Natural killer cell treated with Interleukin-12 subunit alpha and Interleukin-12 subunit beta and Interleukin-15 and Interleukin-18, amount 100 ng/mL, for 72 hours (primary cell): ENCODE data around the gene MLN. TPM values are rescaled to one million over a fixed set of nuclear protein-coding genes. Genes with fewer than 3 reads are reported as not detected.
A peak's percentile ranks its signal among the peaks of the same experiment; 100 is the strongest.

Source experiments
- ATAC-seq, 2 donors: fragments of 150-1000 bp; cut with Tn5 transposase in 1 of 2; sonication (Bioruptor Pico), chemical (Tn5 transposase) in 1 of 2; 2 replicates each; pipeline ENCODE4 v1.10.0; 2021
- DNase-seq: peaks from one replicate; pipeline ENCODE4 v3.0.0; 2022; ENCODE audit warnings: low spot score
- H3K27ac Mint-ChIP-seq, 2 donors: 1 replicate in 1 of 2; 2 replicates in 1 of 2; pipeline ENCODE4 v1.8.0; 2022; ENCODE audit warnings: mixed read lengths in 2 of 2, mild to moderate bottlenecking in 1 of 2, moderate library complexity in 1 of 2
- H3K27me3 Mint-ChIP-seq, 2 donors: 1 replicate in 1 of 2; 2 replicates in 1 of 2; pipeline ENCODE4 v1.8.0; 2022; ENCODE audit warnings: mixed read lengths in 2 of 2
- H3K36me3 Mint-ChIP-seq: one replicate; pipeline ENCODE4 v1.8.0; 2022; ENCODE audit warnings: mixed read lengths
- H3K4me1 Mint-ChIP-seq, 2 donors: 1 replicate in 1 of 2; 2 replicates in 1 of 2; pipeline ENCODE4 v1.8.0; 2022; ENCODE audit warnings: low read depth in 2 of 2, mixed read lengths in 2 of 2, mild to moderate bottlenecking in 1 of 2
- H3K4me3 Mint-ChIP-seq: one replicate; pipeline ENCODE4 v1.8.0; 2022; ENCODE audit warnings: mixed read lengths
- H3K9me3 Mint-ChIP-seq: 2 replicates; pipeline ENCODE4 v1.8.0; 2022; ENCODE audit warnings: mixed read lengths
- total RNA-seq, 2 donors: library from RNA; stranded (reverse); gene quantifications; one replicate each; pipeline ENCODE4 v1.2.3, GENCODE V29; 2022

Gene MLN
- not detected for total RNA-seq

- ATAC-seq (no peak), DNase-seq (no peak)
- Mint-ChIP-seq H3K9me3 (no peaks in the 10 kb centered on the region), H3K36me3 (no peaks in the 10 kb centered on the region), H3K4me3 (no peak within 1 kb of the TSS), H3K4me1 (peaks cover 15 to 18% of the 10 kb centered on the region in 2 donors), H3K27me3 (peaks cover 37 to 39% of the 10 kb centered on the region in 2 donors), H3K27ac (no peak within 1 kb of the TSS)
Measured at GRCh38 chr6:33803571-33804053, at the start of gene MLN. Gene MLN (minus strand): TSS chr6:33804003. CDS start chr6:33801163, 2,840 bp downstream.

- H3K27me3 Mint-ChIP-seq: peaks cover 34 to 51% of the 10 kb centered on the region in 2 donors
- DNase-seq (no peak), ATAC-seq (no peak)
- no peaks in the 10 kb centered on the region for H3K9me3 Mint-ChIP-seq
- H3K27ac Mint-ChIP-seq: no peak overlapping the region
- H3K4me1 Mint-ChIP-seq: peaks cover 21 to 31% of the 10 kb centered on the region in 2 donors
- H3K36me3 Mint-ChIP-seq: no peaks in the 10 kb centered on the region
- no peak overlapping the region for H3K4me3 Mint-ChIP-seq
Measured at GRCh38 chr6:33853026-33853425, 49.2 kb upstream of the MLN start.

GRCh38 chr6:33851959-33852358 lies 48.2 kb upstream of the MLN start:
- ATAC-seq (no peak), DNase-seq (no peak)
- Mint-ChIP-seq H3K27me3 (peaks cover 34 to 47% of the 10 kb centered on the region in 2 donors), H3K9me3 (no peaks in the 10 kb centered on the region), H3K27ac (no peak overlapping the region), H3K4me3 (no peak overlapping the region), H3K36me3 (no peaks in the 10 kb centered on the region), H3K4me1 (peaks cover 15 to 22% of the 10 kb centered on the region in 2 donors)

- Mint-ChIP-seq H3K27ac (no peak overlapping the region), H3K4me3 (no peak overlapping the region), H3K27me3 (peaks cover 42 to 53% of the 10 kb centered on the region in 2 donors), H3K9me3 (no peaks in the 10 kb centered on the region), H3K36me3 (no peaks in the 10 kb centered on the region), H3K4me1 (peaks cover 12 to 14% of the 10 kb centered on the region in 2 donors)
- DNase-seq (no peak), ATAC-seq (no peak)
Measured at GRCh38 chr6:33850869-33851541, 47.2 kb upstream of the MLN start.

GRCh38 chr6:33850296-33850695 lies 46.5 kb upstream of the MLN start:
- ATAC-seq (no peak), DNase-seq (no peak)
- H3K27ac Mint-ChIP-seq: no peak overlapping the region
- H3K4me1 Mint-ChIP-seq: peaks cover 8 to 11% of the 10 kb centered on the region in 2 donors
- no peaks in the 10 kb centered on the region for H3K36me3 Mint-ChIP-seq
- H3K27me3 Mint-ChIP-seq: peaks cover 49 to 54% of the 10 kb centered on the region in 2 donors
- no peak overlapping the region for H3K4me3 Mint-ChIP-seq
- no peaks in the 10 kb centered on the region for H3K9me3 Mint-ChIP-seq

- H3K27me3 Mint-ChIP-seq: peaks cover 50 to 52% of the 10 kb centered on the region in 2 donors
- H3K4me1 Mint-ChIP-seq: peaks cover 6 to 8% of the 10 kb centered on the region in 2 donors
- no peak overlapping the region for H3K27ac Mint-ChIP-seq
- no peak overlapping the region for H3K4me3 Mint-ChIP-seq
- H3K9me3 Mint-ChIP-seq: no peaks in the 10 kb centered on the region
- no peaks in the 10 kb centered on the region for H3K36me3 Mint-ChIP-seq
- ATAC-seq (no peak), DNase-seq (no peak)
Measured at GRCh38 chr6:33849500-33850075, 45.8 kb upstream of the MLN start.

GRCh38 chr6:33848484-33848883 lies 44.7 kb upstream of the MLN start:
- no peak for DNase-seq
- Mint-ChIP-seq H3K4me3 (no peak overlapping the region), H3K36me3 (no peaks in the 10 kb centered on the region), H3K27me3 (peaks cover 46 to 48% of the 10 kb centered on the region in 2 donors), H3K9me3 (no peaks in the 10 kb centered on the region), H3K27ac (no peak overlapping the region), H3K4me1 (peaks cover 2 to 3% of the 10 kb centered on the region in 2 donors)
- no peak for ATAC-seq

GRCh38 chr6:33847867-33848266 lies 44.1 kb upstream of the MLN start:
- Mint-ChIP-seq H3K4me3 (no peak overlapping the region), H3K4me1 (peaks cover 2 to 3% of the 10 kb centered on the region in 2 donors), H3K27me3 (peaks cover 46 to 48% of the 10 kb centered on the region in 2 donors), H3K27ac (no peak overlapping the region), H3K36me3 (no peaks in the 10 kb centered on the region), H3K9me3 (no peaks in the 10 kb centered on the region)
- ATAC-seq (no peak), DNase-seq (no peak)

- H3K27me3 Mint-ChIP-seq: peaks cover 46 to 51% of the 10 kb centered on the region in 2 donors
- H3K36me3 Mint-ChIP-seq: no peaks in the 10 kb centered on the region
- DNase-seq (no peak), ATAC-seq (no peak)
- peaks cover 2 to 3% of the 10 kb centered on the region in 2 donors for H3K4me1 Mint-ChIP-seq
- no peak overlapping the region for H3K27ac Mint-ChIP-seq
- H3K4me3 Mint-ChIP-seq: no peak overlapping the region
- H3K9me3 Mint-ChIP-seq: no peaks in the 10 kb centered on the region
Measured at GRCh38 chr6:33847078-33847477, 43.3 kb upstream of the MLN start.

GRCh38 chr6:33846226-33846625 lies 42.4 kb upstream of the MLN start:
- H3K27me3 Mint-ChIP-seq: peaks cover 45 to 46% of the 10 kb centered on the region in 2 donors
- H3K27ac Mint-ChIP-seq: no peak overlapping the region
- DNase-seq (no peak), ATAC-seq (no peak)
- peaks cover 2 to 3% of the 10 kb centered on the region in 2 donors for H3K4me1 Mint-ChIP-seq
- H3K36me3 Mint-ChIP-seq: no peaks in the 10 kb centered on the region
- H3K4me3 Mint-ChIP-seq: no peak overlapping the region
- no peaks in the 10 kb centered on the region for H3K9me3 Mint-ChIP-seq

- ATAC-seq: no peak
- peak overlapping the region in 1 of 2 donors; percentile 37 for H3K27ac Mint-ChIP-seq
Measured at GRCh38 chr6:33845031-33845745, 41.4 kb upstream of the MLN start.

GRCh38 chr6:33843131-33844121 lies 39.6 kb upstream of the MLN start:
- H3K9me3 Mint-ChIP-seq: no peaks in the 10 kb centered on the region
- ATAC-seq (no peak), DNase-seq (no peak)
- no peaks in the 10 kb centered on the region for H3K36me3 Mint-ChIP-seq
- H3K4me3 Mint-ChIP-seq: no peak overlapping the region
- peaks cover 15% of the 10 kb centered on the region in 2 donors for H3K4me1 Mint-ChIP-seq
- H3K27ac Mint-ChIP-seq: no peak overlapping the region
- H3K27me3 Mint-ChIP-seq: peaks cover 29 to 32% of the 10 kb centered on the region in 2 donors

More at GRCh38 chr6:33845031-33845745, 41.4 kb upstream of the MLN start:
- Mint-ChIP-seq H3K4me1 (peaks cover 7% of the 10 kb centered on the region in 2 donors), H3K27me3 (peaks cover 39 to 46% of the 10 kb centered on the region in 2 donors), H3K36me3 (no peaks in the 10 kb centered on the region), H3K9me3 (no peaks in the 10 kb centered on the region), H3K4me3 (no peak overlapping the region)
- no peak for DNase-seq

- H3K4me3 Mint-ChIP-seq: no peak overlapping the region
- peaks cover 37 to 41% of the 10 kb centered on the region in 2 donors for H3K27me3 Mint-ChIP-seq
- ATAC-seq: no peak
- H3K36me3 Mint-ChIP-seq: peaks cover 4% of the 10 kb centered on the region
- DNase-seq: no peak
- peaks cover 15% of the 10 kb centered on the region in 2 donors for H3K4me1 Mint-ChIP-seq
- no peak overlapping the region for H3K27ac Mint-ChIP-seq
- H3K9me3 Mint-ChIP-seq: no peaks in the 10 kb centered on the region
Measured at GRCh38 chr6:33841868-33842267, 38.1 kb upstream of the MLN start.
